GM12873 (cell line): Measurements from ENCODE around the gene ASTL.

Experiments
- TF ChIP-seq, protein P1 (sequence below): IDR thresholded peaks from 2 replicates; pipeline ENCODE4 v1.5.1; 2012; ENCODE audit warnings: low read depth, mild to moderate bottlenecking, moderate library complexity, low read length, control low read depth; ENCODE audit not compliant: insufficient read depth; ENCODE audit errors: missing control alignments

The ASTL gene

DNA sequence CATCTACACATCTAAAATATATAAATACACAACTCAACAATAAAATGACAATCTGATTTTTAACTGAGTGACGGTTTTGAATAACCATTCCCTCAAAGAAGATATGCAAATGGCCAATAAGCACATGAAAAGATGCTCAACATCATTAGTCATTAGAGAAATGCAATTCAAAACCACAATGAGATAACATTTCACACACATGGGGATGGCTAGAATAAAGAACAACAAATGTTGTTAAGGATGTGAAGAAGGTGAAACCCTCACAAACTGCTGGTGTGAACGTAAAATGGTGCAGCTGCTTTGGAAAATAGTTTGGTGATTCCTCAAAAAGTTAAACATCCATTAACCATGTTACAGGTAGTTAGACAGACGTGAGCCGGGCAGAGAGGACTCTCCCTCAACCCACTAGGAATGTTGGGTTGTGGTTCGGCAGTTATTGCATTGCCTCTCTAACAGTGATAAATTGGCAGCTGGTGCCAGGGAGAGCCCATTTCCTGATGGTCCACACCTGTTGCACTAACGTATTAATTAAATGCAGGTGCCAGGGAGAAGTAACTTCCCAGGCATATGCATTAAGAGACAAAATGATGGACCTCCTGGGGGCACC lies 29.2 kb upstream of the ASTL start:
- TF ChIP-seq, protein P1, sequence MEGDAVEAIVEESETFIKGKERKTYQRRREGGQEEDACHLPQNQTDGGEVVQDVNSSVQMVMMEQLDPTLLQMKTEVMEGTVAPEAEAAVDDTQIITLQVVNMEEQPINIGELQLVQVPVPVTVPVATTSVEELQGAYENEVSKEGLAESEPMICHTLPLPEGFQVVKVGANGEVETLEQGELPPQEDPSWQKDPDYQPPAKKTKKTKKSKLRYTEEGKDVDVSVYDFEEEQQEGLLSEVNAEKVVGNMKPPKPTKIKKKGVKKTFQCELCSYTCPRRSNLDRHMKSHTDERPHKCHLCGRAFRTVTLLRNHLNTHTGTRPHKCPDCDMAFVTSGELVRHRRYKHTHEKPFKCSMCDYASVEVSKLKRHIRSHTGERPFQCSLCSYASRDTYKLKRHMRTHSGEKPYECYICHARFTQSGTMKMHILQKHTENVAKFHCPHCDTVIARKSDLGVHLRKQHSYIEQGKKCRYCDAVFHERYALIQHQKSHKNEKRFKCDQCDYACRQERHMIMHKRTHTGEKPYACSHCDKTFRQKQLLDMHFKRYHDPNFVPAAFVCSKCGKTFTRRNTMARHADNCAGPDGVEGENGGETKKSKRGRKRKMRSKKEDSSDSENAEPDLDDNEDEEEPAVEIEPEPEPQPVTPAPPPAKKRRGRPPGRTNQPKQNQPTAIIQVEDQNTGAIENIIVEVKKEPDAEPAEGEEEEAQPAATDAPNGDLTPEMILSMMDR = no peak

DNA sequence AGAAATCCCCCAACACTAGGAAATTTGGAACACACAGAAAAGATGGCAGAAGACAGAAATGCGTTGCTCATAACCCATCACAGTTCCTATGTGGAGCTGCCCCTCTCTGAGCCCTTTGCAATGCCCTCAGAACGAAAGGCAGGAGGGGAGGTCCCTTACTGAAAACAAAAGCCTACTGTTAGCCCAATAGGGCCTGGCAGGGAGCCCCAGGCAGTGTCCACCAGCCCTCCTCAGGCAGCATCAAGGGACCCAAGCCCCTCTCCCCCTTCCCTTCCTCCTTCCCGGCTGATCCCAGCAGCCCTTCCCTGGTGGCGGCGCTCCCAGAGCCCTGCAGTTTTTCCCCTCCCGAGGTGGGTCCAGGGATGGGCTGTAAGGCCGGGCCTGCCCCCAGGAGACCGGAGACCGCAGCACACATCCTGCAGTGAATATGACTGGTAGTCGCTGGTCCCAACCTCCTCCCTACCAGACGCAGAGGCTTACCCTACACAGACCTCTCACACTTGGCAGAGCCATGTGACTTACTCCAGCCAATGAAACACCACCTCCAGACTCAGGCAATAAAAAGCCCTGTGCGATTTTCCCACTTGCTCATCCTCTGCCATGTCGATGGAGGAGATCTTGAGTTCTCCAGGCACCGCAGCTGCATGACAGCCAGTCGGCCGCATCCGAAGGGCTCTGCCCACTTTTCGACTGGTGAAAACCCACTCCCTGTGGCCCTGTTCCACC lies 26.3 kb upstream of the ASTL start:
- TF ChIP-seq, protein P1 = no peak

DNA sequence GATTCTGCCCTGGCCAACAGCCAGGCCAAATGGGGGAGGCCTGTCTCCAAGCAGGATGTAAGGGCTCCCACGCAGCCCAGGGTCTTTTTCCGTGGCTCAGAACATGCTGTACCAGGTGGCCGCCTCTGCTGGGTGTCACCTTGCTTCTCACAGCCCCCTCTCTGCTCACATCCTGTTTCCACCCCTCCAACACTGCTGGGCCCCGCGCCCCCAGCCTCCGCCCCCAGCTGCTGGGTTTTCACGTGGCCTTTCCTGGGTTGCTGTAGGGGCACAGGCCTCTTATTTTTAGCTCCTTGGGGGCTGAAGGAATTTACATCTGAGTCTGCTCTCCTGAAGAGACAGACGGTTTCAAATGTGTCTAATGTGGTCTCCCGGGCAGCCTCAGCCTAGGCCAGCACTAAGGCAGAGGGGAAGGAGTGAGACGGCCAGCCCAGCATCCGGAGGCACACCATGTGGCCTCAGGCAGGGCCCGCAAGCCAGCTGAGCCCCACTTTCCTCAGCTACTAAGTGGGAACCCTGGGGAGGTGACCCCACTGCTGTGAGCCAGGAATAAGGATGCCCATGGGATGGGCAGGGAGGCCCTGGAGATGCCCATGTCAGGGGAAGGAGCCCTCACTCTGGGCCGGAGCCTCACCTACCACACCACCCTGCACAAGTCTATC lies 25.6 kb upstream of the ASTL start:
- TF ChIP-seq, protein P1 = no peak

- TF ChIP-seq, protein P1 = peak; percentile 2
Measured at GRCh38 chr2:96163415-96163767, 25.1 kb upstream of the ASTL start.

GRCh38 chr2:96161898-96162297 lies 23.6 kb upstream of the ASTL start:
- TF ChIP-seq, protein P1 = no peak

DNA sequence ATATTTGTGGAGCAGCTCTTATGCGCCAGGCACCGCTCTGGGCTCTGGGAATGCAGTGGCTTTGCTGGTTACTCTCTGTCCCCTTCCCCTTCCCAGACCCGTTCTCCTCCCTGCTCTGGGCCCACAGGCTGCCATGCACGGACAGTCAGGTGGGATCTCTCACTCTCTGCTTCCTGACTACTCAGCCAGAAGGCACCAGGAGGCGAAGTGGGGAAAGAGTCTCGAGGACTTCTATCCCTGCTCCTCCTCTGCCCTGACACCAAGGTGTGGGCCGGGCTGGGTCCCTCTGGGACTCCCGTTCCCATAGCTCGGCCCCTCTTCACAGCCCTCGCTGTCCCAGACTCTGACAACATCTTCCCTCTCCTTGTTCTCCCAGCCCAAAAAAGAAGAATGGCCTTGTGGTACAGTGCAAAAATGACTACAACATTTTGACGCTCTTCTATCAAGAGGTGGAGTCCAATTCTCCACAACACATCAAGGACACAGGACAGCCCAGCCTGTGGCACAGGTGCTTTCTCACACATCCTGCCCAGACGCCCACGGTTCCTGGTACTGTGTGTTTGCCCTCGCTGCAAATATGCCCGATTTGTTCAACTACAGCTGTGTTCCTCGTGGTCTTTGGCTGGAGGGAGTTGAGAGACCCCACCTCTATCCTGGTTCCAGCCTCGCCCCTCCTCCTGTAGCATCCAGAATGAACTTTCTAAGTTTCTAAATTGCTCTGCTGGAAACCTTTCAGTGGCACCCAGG lies 21.0 kb upstream of the ASTL start:
- TF ChIP-seq, protein P1 = no peak

GRCh38 chr2:96158554-96158940 lies 20.2 kb upstream of the ASTL start:
- TF ChIP-seq, protein P1 = no peak
